GM12891 (cell line): ENCODE measurements around the gene FBXO27.

Experiments used
- PAX5 ChIP-seq: IDR thresholded peaks from 2 replicates; pipeline ENCODE4 v1.6.1; 2011; ENCODE audit warnings: low read length, moderate library complexity, mild to moderate bottlenecking; ENCODE audit not compliant: insufficient read depth, severe bottlenecking
- POLR2A ChIP-seq: IDR thresholded peaks from 2 replicates; pipeline ENCODE4 v1.6.1; 2011; ENCODE audit warnings: low read depth, low read length, control low read depth
- POLR2AphosphoS5 ChIP-seq: IDR thresholded peaks from 2 replicates; pipeline ENCODE4 v1.6.1; 2011; ENCODE audit warnings: low read depth, low read length, control low read depth
- POU2F2 ChIP-seq: IDR thresholded peaks from 2 replicates; pipeline ENCODE4 v1.6.1; 2011; ENCODE audit warnings: low read depth, mild to moderate bottlenecking, control low read depth, low read length, moderate library complexity
- SPI1 ChIP-seq: IDR thresholded peaks from 2 replicates; pipeline ENCODE4 v1.6.1; 2011; ENCODE audit warnings: low read depth, low read length, control low read depth
- TAF1 ChIP-seq: IDR thresholded peaks from 2 replicates; pipeline ENCODE4 v1.6.1; 2011; ENCODE audit warnings: low read depth, low read length, control low read depth

DNA sequence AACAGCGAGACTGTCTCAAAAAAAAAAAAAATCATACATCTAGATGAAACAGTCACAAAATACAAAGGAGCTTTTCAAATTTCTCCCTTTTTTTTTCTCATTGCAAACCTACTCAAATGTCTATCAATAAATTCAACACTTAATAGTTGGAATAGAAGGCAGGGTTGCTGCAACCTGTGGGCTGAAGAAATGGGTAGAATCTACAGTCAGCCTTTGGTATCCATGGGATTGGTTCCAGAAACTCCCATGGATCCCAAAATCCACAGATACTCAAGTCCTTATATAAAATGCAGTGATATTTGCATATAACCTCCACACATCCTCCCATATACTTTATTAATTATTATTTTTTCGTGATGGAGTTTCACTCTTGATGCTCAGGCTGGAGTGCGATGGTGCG lies 14.7 kb downstream of the FBXO27 start:
- TF ChIP-seq POLR2A (no peak), POLR2AphosphoS5 (no peak), PAX5 (no peak), SPI1 (no peak), TAF1 (no peak), POU2F2 (no peak)
